Immature natural killer cell (primary cell): ENCODE measurements around the gene ST8SIA5. TPM values are rescaled to one million over a fixed set of nuclear protein-coding genes. Genes with fewer than 3 reads are reported as not detected.

Experiments used
- DNase-seq, 3 donors: peaks; one replicate each; pipeline ENCODE4 v3.0.0; 2022; ENCODE audit warnings: mixed read lengths in 1 of 3
- H3K27ac Mint-ChIP-seq, 6 donors: one replicate each; pipeline ENCODE4 v1.8.0; 2020; ENCODE audit warnings: mixed read lengths in 6 of 6, mild to moderate bottlenecking in 5 of 6, inconsistent platforms in 4 of 6, moderate library complexity in 3 of 6
- H3K27me3 Mint-ChIP-seq, 3 donors: one replicate each; pipeline ENCODE4 v1.8.0; 2020 to 2021; ENCODE audit warnings: low read depth in 3 of 3, mild to moderate bottlenecking in 3 of 3, mixed read lengths in 3 of 3, moderate library complexity in 3 of 3, inconsistent platforms in 1 of 3
- H3K36me3 Mint-ChIP-seq, 3 donors: one replicate each; pipeline ENCODE4 v1.8.0; 2020; ENCODE audit warnings: mixed read lengths in 3 of 3, inconsistent platforms in 2 of 3, mild to moderate bottlenecking in 2 of 3
- H3K4me1 Mint-ChIP-seq, 2 donors: one replicate each; pipeline ENCODE4 v1.8.0; 2020; ENCODE audit warnings: inconsistent platforms in 2 of 2, mild to moderate bottlenecking in 2 of 2, mixed read lengths in 2 of 2, moderate library complexity in 1 of 2
- H3K4me3 Mint-ChIP-seq, 5 donors: one replicate each; pipeline ENCODE4 v1.8.0; 2020; ENCODE audit warnings: mild to moderate bottlenecking in 5 of 5, mixed read lengths in 5 of 5, inconsistent platforms in 3 of 5, moderate library complexity in 3 of 5
- H3K9me3 Mint-ChIP-seq, 6 donors: one replicate each; pipeline ENCODE4 v1.8.0; 2020; ENCODE audit warnings: mild to moderate bottlenecking in 6 of 6, mixed read lengths in 6 of 6, inconsistent platforms in 4 of 6, moderate library complexity in 3 of 6
- polyA plus RNA-seq, 3 donors: library from polyadenylated mRNA; unstranded; fragments of 300-500 nt; fragmentation: Illumina TruSeq; gene quantifications; one replicate each; pipeline ENCODE4 v1.2.3, GENCODE V29; 2021

The ST8SIA5 gene
- polyA plus RNA-seq, 3 donors from 2014 or later, result not detected

GRCh38 chr18:46732201-46732600 lies 24.7 kb downstream of the ST8SIA5 start:
- DNase-seq, result no peak
- no peaks in the 10 kb centered on the region for H3K4me1 Mint-ChIP-seq
- H3K27me3 Mint-ChIP-seq, result peaks cover 7 to 15% (median 8%) of the 10 kb centered on the region in 3 donors
- H3K36me3 Mint-ChIP-seq, result peaks cover 0 to 5% (median 0%) of the 10 kb centered on the region in 3 donors
- no peak overlapping the region for H3K27ac Mint-ChIP-seq
- no peak overlapping the region for H3K4me3 Mint-ChIP-seq
- H3K9me3 Mint-ChIP-seq, result peaks cover 0 to 7% (median 3%) of the 10 kb centered on the region in 6 donors

GRCh38 chr18:46731316-46731715 lies 25.5 kb downstream of the ST8SIA5 start:
- Mint-ChIP-seq H3K4me1 (no peaks in the 10 kb centered on the region), H3K36me3 (peaks cover 0 to 5% (median 0%) of the 10 kb centered on the region in 3 donors), H3K27ac (no peak overlapping the region), H3K9me3 (peaks cover 0 to 7% (median 3%) of the 10 kb centered on the region in 6 donors), H3K27me3 (peaks cover 7 to 13% (median 8%) of the 10 kb centered on the region in 3 donors), H3K4me3 (no peak overlapping the region)
- DNase-seq, result no peak

DNA sequence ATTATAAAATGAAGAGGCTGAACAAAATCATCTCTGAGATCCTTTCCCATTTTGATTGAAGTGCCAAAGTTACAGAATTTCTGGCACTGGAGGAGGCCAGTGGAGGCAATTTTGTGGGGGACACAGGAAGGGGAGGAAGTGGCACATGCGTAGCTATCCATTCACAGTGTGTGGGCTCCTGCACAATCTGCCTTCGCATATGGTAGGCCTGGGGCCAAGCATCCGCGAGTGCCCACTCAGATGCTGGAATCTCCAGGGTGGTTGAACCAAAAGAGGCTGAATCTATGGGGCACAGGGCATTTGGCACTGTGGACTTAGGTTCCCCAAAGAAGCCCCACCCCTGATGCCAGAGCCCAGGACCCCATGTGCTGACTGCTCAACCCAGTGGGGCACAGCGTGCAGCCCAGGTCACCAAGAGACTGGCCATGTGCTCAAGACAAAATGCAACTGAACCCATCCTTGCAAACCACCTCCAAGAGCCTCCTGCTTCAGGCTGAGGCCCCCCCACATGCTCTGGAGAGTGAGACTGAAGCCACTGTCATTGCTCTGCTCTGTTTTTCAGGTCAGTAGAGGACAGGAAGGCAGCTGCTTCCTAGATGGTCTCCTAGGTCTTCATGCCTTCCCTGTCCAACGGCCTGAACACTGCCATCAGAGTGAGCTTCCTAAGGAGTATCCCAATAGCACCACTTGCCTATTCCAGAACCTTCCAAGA lies 28.5 kb downstream of the ST8SIA5 start:
- peaks cover 0 to 7% (median 3%) of the 10 kb centered on the region in 6 donors for H3K9me3 Mint-ChIP-seq
- H3K4me1 Mint-ChIP-seq, result no peaks in the 10 kb centered on the region
- H3K4me3 Mint-ChIP-seq, result no peak overlapping the region
- no peak overlapping the region for H3K27ac Mint-ChIP-seq
- DNase-seq, result no peak
- peaks cover 5 to 7% (median 6%) of the 10 kb centered on the region in 3 donors for H3K27me3 Mint-ChIP-seq
- peaks cover 0 to 5% (median 0%) of the 10 kb centered on the region in 3 donors for H3K36me3 Mint-ChIP-seq

DNA sequence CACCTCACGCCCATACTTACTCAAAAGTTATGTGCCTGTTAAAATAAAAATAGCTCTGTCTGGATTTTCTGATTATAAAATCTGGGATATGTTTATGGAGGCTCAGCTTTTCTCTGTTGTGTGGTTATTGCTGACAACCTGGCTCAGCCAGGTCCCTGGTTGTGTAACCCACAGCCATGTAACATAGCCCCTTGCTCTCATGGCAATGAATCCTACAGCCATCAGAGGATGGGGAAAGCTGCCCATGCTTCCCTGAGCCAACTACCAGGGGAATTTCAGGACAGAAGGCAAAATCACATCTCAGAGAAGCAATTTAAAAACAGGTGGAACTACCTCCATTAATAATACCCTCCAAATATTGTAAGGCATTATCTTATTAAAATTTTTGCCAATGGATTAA lies 29.7 kb downstream of the ST8SIA5 start:
- Mint-ChIP-seq H3K9me3 (peaks cover 0 to 7% (median 3%) of the 10 kb centered on the region in 6 donors), H3K27me3 (peaks cover 4 to 7% (median 5%) of the 10 kb centered on the region in 3 donors), H3K27ac (no peak overlapping the region), H3K36me3 (peaks cover 0 to 5% (median 0%) of the 10 kb centered on the region in 3 donors), H3K4me3 (no peak overlapping the region), H3K4me1 (no peaks in the 10 kb centered on the region)
- no peak for DNase-seq

- no peak overlapping the region for H3K4me3 Mint-ChIP-seq
- peaks cover 0 to 5% (median 0%) of the 10 kb centered on the region in 3 donors for H3K36me3 Mint-ChIP-seq
- H3K27me3 Mint-ChIP-seq, result peaks cover 3 to 5% (median 4%) of the 10 kb centered on the region in 3 donors
- DNase-seq, result no peak
- no peak overlapping the region for H3K27ac Mint-ChIP-seq
- H3K4me1 Mint-ChIP-seq, result no peaks in the 10 kb centered on the region
- peaks cover 0 to 7% (median 3%) of the 10 kb centered on the region in 6 donors for H3K9me3 Mint-ChIP-seq
These were observed 31.5 kb downstream of the ST8SIA5 start for GRCh38 chr18:46725310-46725709.

DNA sequence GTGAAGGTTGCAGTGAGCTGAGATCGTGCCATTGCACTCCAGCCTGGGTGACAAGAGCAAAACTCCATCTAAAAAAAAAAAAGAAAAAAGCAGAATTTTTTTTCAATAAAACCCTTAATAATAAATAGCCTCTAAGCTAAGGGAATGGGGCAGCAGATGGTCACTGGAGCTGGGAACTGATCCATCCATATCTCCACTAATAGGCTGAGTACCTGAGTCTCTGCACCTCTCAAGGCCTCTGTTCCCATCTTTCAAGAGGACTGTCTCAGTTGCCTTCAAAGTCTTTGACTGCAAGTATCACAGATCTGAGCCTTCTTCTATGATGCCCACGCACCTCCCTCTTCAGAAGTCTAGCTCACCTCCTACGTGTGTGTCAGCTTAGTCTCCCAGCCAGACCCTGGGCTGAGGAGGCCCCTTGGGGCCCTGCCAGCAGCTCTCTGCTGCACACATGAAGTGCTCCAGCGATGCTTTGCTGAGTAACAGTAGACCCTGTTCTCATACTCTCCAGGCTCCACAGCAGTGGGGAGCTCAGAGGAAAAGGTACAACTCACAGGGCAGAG lies 32.9 kb downstream of the ST8SIA5 start:
- no peak overlapping the region for H3K4me3 Mint-ChIP-seq
- H3K27me3 Mint-ChIP-seq, result peaks cover 3 to 5% (median 4%) of the 10 kb centered on the region in 3 donors
- no peaks in the 10 kb centered on the region for H3K9me3 Mint-ChIP-seq
- H3K4me1 Mint-ChIP-seq, result no peaks in the 10 kb centered on the region
- no peak overlapping the region for H3K27ac Mint-ChIP-seq
- no peak for DNase-seq
- H3K36me3 Mint-ChIP-seq, result no peaks in the 10 kb centered on the region

DNA sequence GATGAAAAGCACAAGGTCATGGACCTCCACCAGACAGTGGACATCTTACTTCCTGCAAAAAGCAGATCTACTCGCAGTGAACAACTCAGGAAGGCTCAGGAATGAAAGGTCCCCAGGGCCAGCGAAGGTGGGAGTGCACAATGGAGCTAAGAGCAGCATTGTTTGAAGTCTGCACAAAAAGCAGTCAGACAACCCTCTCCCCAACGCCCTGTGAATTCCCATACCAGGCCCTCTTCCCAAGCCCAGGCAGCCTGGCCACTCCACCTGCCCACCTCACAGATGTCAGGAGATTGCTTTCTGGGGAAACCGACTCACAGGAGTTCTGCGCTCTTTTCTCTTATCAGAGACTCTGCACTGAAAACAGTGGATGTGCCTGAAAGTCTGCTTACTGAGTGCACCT lies 34.8 kb downstream of the ST8SIA5 start:
- Mint-ChIP-seq H3K27ac (no peak overlapping the region), H3K4me1 (no peaks in the 10 kb centered on the region), H3K4me3 (no peak overlapping the region), H3K9me3 (no peaks in the 10 kb centered on the region), H3K36me3 (no peaks in the 10 kb centered on the region), H3K27me3 (peaks cover under 1 to 4% (median 2%) of the 10 kb centered on the region in 3 donors)
- no peak for DNase-seq

- Mint-ChIP-seq H3K36me3 (no peaks in the 10 kb centered on the region), H3K4me3 (no peak overlapping the region), H3K4me1 (no peaks in the 10 kb centered on the region), H3K27me3 (peaks cover 0 to 4% (median 2%) of the 10 kb centered on the region in 3 donors), H3K9me3 (no peaks in the 10 kb centered on the region), H3K27ac (no peak overlapping the region)
- DNase-seq, result no peak
These were observed 35.5 kb downstream of the ST8SIA5 start for GRCh38 chr18:46721331-46721730.

- no peak for DNase-seq
- H3K27me3 Mint-ChIP-seq, result peaks cover 0 to 4% (median 3%) of the 10 kb centered on the region in 3 donors
- no peaks in the 10 kb centered on the region for H3K4me1 Mint-ChIP-seq
- H3K27ac Mint-ChIP-seq, result no peak overlapping the region
- H3K9me3 Mint-ChIP-seq, result no peaks in the 10 kb centered on the region
- H3K36me3 Mint-ChIP-seq, result no peaks in the 10 kb centered on the region
- no peak overlapping the region for H3K4me3 Mint-ChIP-seq
These were observed 36.3 kb downstream of the ST8SIA5 start for GRCh38 chr18:46720521-46720920.

DNA sequence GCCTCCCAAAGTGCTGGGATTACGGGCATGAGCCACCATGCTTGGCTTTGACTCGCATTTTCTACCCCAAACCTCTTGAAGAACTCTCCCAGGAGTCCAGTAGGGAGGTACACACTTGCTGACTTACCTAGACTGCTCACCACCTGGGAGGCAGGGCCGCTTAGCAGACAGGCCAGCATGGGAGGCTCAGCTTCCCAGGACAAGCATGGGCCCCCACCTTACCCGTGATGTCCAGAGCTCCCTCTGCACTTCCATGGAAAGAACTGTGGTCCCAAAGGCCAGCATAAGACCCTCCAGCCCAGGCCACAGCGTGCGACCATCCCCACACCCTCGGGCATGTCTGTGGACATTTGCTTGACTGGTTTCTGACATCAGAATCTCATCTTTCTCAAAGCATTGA lies 36.8 kb downstream of the ST8SIA5 start:
- peaks cover 0 to 6% (median 4%) of the 10 kb centered on the region in 3 donors for H3K27me3 Mint-ChIP-seq
- no peak overlapping the region for H3K27ac Mint-ChIP-seq
- no peak overlapping the region for H3K4me3 Mint-ChIP-seq
- H3K4me1 Mint-ChIP-seq, result no peaks in the 10 kb centered on the region
- DNase-seq, result no peak
- no peaks in the 10 kb centered on the region for H3K36me3 Mint-ChIP-seq
- H3K9me3 Mint-ChIP-seq, result no peaks in the 10 kb centered on the region

GRCh38 chr18:46719388-46719787 lies 37.5 kb downstream of the ST8SIA5 start:
- H3K4me3 Mint-ChIP-seq, result no peak overlapping the region
- no peaks in the 10 kb centered on the region for H3K9me3 Mint-ChIP-seq
- peaks cover 0 to 7% (median 4%) of the 10 kb centered on the region in 3 donors for H3K27me3 Mint-ChIP-seq
- H3K27ac Mint-ChIP-seq, result no peak overlapping the region
- no peaks in the 10 kb centered on the region for H3K4me1 Mint-ChIP-seq
- no peak for DNase-seq
- H3K36me3 Mint-ChIP-seq, result no peaks in the 10 kb centered on the region

- no peak for DNase-seq
- H3K36me3 Mint-ChIP-seq, result no peaks in the 10 kb centered on the region
- H3K27ac Mint-ChIP-seq, result no peak overlapping the region
- H3K4me3 Mint-ChIP-seq, result no peak overlapping the region
- no peaks in the 10 kb centered on the region for H3K4me1 Mint-ChIP-seq
- H3K27me3 Mint-ChIP-seq, result peaks cover 0 to 7% (median 4%) of the 10 kb centered on the region in 3 donors
- H3K9me3 Mint-ChIP-seq, result peaks cover 0 to 2% (median 0%) of the 10 kb centered on the region in 6 donors
These were observed 38.1 kb downstream of the ST8SIA5 start for GRCh38 chr18:46718501-46719341.

DNA sequence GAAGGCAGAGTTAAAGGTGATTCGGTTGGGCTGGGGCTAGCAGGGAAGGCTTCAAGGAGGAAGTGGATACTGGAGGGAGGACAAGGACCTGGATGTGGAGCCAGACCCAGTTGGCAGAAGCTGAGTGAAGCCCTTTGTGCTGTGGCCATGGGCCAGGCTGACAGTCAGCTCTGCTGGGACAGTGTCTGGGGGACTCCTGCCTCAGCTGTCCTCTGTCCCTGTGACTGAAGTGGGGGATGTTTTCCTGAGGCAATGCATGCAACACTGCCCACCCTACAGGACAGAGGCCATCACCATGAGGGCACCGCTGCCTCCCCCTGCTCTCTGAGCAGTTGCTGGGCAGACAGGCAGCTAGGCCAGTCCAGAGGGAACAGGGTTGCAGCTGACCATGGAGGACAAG lies 40.0 kb downstream of the ST8SIA5 start:
- DNase-seq, result no peak
- Mint-ChIP-seq H3K27ac (no peak overlapping the region), H3K4me1 (no peaks in the 10 kb centered on the region), H3K36me3 (no peaks in the 10 kb centered on the region), H3K9me3 (peaks cover 0 to 3% (median 0%) of the 10 kb centered on the region in 6 donors), H3K4me3 (no peak overlapping the region), H3K27me3 (peaks cover 0 to 7% (median 4%) of the 10 kb centered on the region in 3 donors)

- H3K4me3 Mint-ChIP-seq, result no peak overlapping the region
- no peaks in the 10 kb centered on the region for H3K36me3 Mint-ChIP-seq
- peaks cover 0 to 3% (median 0%) of the 10 kb centered on the region in 6 donors for H3K9me3 Mint-ChIP-seq
- H3K27ac Mint-ChIP-seq, result no peak overlapping the region
- DNase-seq, result no peak
- no peaks in the 10 kb centered on the region for H3K4me1 Mint-ChIP-seq
- peaks cover 1 to 7% (median 2%) of the 10 kb centered on the region in 3 donors for H3K27me3 Mint-ChIP-seq
These were observed 40.5 kb downstream of the ST8SIA5 start for GRCh38 chr18:46716336-46716735.
